Calu3 (cell line): ENCODE data around the gene OR2AE1. TPM values are rescaled to one million over a fixed set of nuclear protein-coding genes. Genes with fewer than 3 reads are reported as not detected.
A peak's percentile ranks its signal among the peaks of the same experiment; 100 is the strongest.

Source experiments
- BruUV-seq: library from RNA; stranded (reverse); fragments of 400-500 nt; replicated peaks from 2 replicates; lab custom pipeline; 2021; lab: Mats Ljungman, UMichigan
- CTCF ChIA-PET: fragments of 300-600 bp; sonication (Branson Sonifier 250); formaldehyde crosslinking; loops from one replicate; lab custom pipeline; 2022; ENCODE audit warnings: antibody characterized with exemption; lab: Charles Lee
- DNase-seq: peaks from one replicate; pipeline ENCODE4 v3.0.0; 2022
- H3K27ac Mint-ChIP-seq: one replicate; pipeline ENCODE4 v1.8.0; 2022; ENCODE audit warnings: mixed read lengths; ENCODE audit not compliant: unreplicated experiment
- H3K27me3 Mint-ChIP-seq: one replicate; pipeline ENCODE4 v1.8.0; 2022; ENCODE audit warnings: mixed read lengths; ENCODE audit not compliant: unreplicated experiment
- H3K36me3 Mint-ChIP-seq: one replicate; pipeline ENCODE4 v1.8.0; 2022; ENCODE audit warnings: mild to moderate bottlenecking, moderate library complexity, mixed read lengths; ENCODE audit not compliant: insufficient read depth, unreplicated experiment
- H3K4me1 Mint-ChIP-seq: one replicate; pipeline ENCODE4 v1.8.0; 2022; ENCODE audit warnings: mild to moderate bottlenecking, low read depth, mixed read lengths; ENCODE audit not compliant: unreplicated experiment
- H3K4me3 Mint-ChIP-seq: one replicate; pipeline ENCODE4 v1.8.0; 2022; ENCODE audit warnings: mild to moderate bottlenecking, low read depth, moderate library complexity, mixed read lengths; ENCODE audit not compliant: unreplicated experiment
- H3K9me3 Mint-ChIP-seq: one replicate; pipeline ENCODE4 v1.8.0; 2022; ENCODE audit warnings: low read depth, mixed read lengths; ENCODE audit not compliant: unreplicated experiment
- CTCF ChIP-seq: fragments of 200-600 bp; IDR thresholded peaks from one replicate; pipeline ENCODE4 v1.8.0; 2022; ENCODE audit warnings: antibody characterized with exemption; ENCODE audit not compliant: unreplicated experiment
- intact Hi-C: fragments of 100-400 bp; cut with micrococcal nuclease; formaldehyde crosslinking; loops from one replicate; pipeline ENCODE4 v1.10.0; 2022; ENCODE audit not compliant: unreplicated experiment
- total RNA-seq: library from RNA; stranded (reverse); gene quantifications from 2 replicates; pipeline ENCODE4 v1.2.3, GENCODE V29; 2022

OR2AE1 gene
- total RNA-seq, 1 experiment from 2014 or later: not detected

- intact Hi-C loops: no loop called here
- CTCF ChIA-PET: no interaction called here
- Mint-ChIP-seq H3K27ac (no peak overlapping the region), H3K36me3 (no peaks in the 10 kb centered on the region), H3K27me3 (no peaks in the 10 kb centered on the region), H3K4me1 (peaks cover 35% of the 10 kb centered on the region), H3K9me3 (no peaks in the 10 kb centered on the region), H3K4me3 (no peak overlapping the region)
- no TSS peak for BruUV-seq
- no peak for TF ChIP-seq CTCF
- no peak for DNase-seq
Observed at GRCh38 chr7:99831595-99831994, 45.2 kb downstream of the OR2AE1 start.

- DNase-seq: peak; percentile 2
- no peaks in the 10 kb centered on the region for H3K9me3 Mint-ChIP-seq
- H3K27ac Mint-ChIP-seq: no peak overlapping the region
- no peaks in the 10 kb centered on the region for H3K27me3 Mint-ChIP-seq
- peaks cover 36% of the 10 kb centered on the region for H3K4me1 Mint-ChIP-seq
- intact Hi-C loops: no loop called here
- no peak overlapping the region for H3K4me3 Mint-ChIP-seq
- H3K36me3 Mint-ChIP-seq: no peaks in the 10 kb centered on the region
- TF ChIP-seq CTCF: no peak
- no TSS peak for BruUV-seq
- CTCF ChIA-PET: interaction anchor here (0.7 kb wide), 1 partner anchor 89 kb away, joined by 4 read pairs; no protein-coding TSS in a partner anchor
Observed at GRCh38 chr7:99829524-99830160, 47.2 kb downstream of the OR2AE1 start.

GRCh38 chr7:99828811-99829210, 48.0 kb downstream of the OR2AE1 start:
- H3K4me3 Mint-ChIP-seq: no peak overlapping the region
- CTCF ChIA-PET: interaction anchor here (0.7 kb wide), 1 partner anchor 90 kb away, joined by 4 read pairs; no protein-coding TSS in a partner anchor
- H3K4me1 Mint-ChIP-seq: peaks cover 36% of the 10 kb centered on the region
- H3K27ac Mint-ChIP-seq: no peak overlapping the region
- no peaks in the 10 kb centered on the region for H3K9me3 Mint-ChIP-seq
- H3K27me3 Mint-ChIP-seq: no peaks in the 10 kb centered on the region
- intact Hi-C loops: no loop called here
- no peak for TF ChIP-seq CTCF
- no peaks in the 10 kb centered on the region for H3K36me3 Mint-ChIP-seq
- no peak for DNase-seq
- BruUV-seq: no TSS peak

GRCh38 chr7:99827040-99827778, 49.6 kb downstream of the OR2AE1 start:
- H3K4me1 Mint-ChIP-seq: peaks cover 28% of the 10 kb centered on the region
- CTCF ChIA-PET: no interaction called here
- BruUV-seq: no TSS peak
- H3K36me3 Mint-ChIP-seq: no peaks in the 10 kb centered on the region
- TF ChIP-seq CTCF: no peak
- no peaks in the 10 kb centered on the region for H3K9me3 Mint-ChIP-seq
- H3K27me3 Mint-ChIP-seq: no peaks in the 10 kb centered on the region
- no peak overlapping the region for H3K27ac Mint-ChIP-seq
- intact Hi-C loops: no loop called here
- no peak for DNase-seq
- no peak overlapping the region for H3K4me3 Mint-ChIP-seq

Other genes starting within 250 kb of the OR2AE1 start
- gene CYP3A5, start 197.0 kb downstream of the OR2AE1 start, total RNA-seq: 44.9 and 70.7 TPM in 2 replicates
- 0.71 and 0.86 TPM in 2 replicates for gene CYP3A7, start 141.8 kb downstream of the OR2AE1 start, total RNA-seq
- 0.15 TPM in 1 of 2 replicates, not detected in the other for gene CYP3A4, start 92.8 kb downstream of the OR2AE1 start, total RNA-seq
- not detected in 2 replicates for gene CYP3A43, start 49.0 kb downstream of the OR2AE1 start, total RNA-seq
- gene TRIM4, start 42.5 kb upstream of the OR2AE1 start, total RNA-seq: 15.9 and 16.9 TPM in 2 replicates
- gene GJC3, start 52.6 kb upstream of the OR2AE1 start, total RNA-seq: not detected in 2 replicates
- gene AZGP1, start 99.0 kb upstream of the OR2AE1 start, total RNA-seq: 15.4 and 25.6 TPM in 2 replicates
- 56.6 and 60.0 TPM in 2 replicates for gene ZKSCAN1, start 138.6 kb upstream of the OR2AE1 start, total RNA-seq
- 5.5 and 5.7 TPM in 2 replicates for gene ZSCAN21, start 172.7 kb upstream of the OR2AE1 start, total RNA-seq
- gene ZNF3, start 204.7 kb upstream of the OR2AE1 start, total RNA-seq: 26.7 TPM in 2 replicates
- gene COPS6, start 211.9 kb upstream of the OR2AE1 start, total RNA-seq: 97.1 and 110 TPM in 2 replicates
- gene MCM7, start 224.4 kb upstream of the OR2AE1 start, total RNA-seq: 122 and 125 TPM in 2 replicates
- 12.1 and 13.9 TPM in 2 replicates for gene AP4M1, start 224.6 kb upstream of the OR2AE1 start, total RNA-seq
- gene TAF6, start 242.3 kb upstream of the OR2AE1 start, total RNA-seq: 50.5 and 50.8 TPM in 2 replicates
- 5.6 and 5.9 TPM in 2 replicates for gene CNPY4, start 242.6 kb upstream of the OR2AE1 start, total RNA-seq
- gene MBLAC1, start 249.9 kb upstream of the OR2AE1 start, total RNA-seq: 1.2 TPM in 2 replicates